Fibroblast of lung (primary cell): Measurements from ENCODE around the gene AGBL1. TPM values are rescaled to one million over a fixed set of nuclear protein-coding genes. Genes with fewer than 3 reads are reported as not detected.

Experiments used
- DNase-seq, 2 donors: peaks; one replicate each; pipeline versions ENCODE4 v3.0.0 to v3.0.0-alpha.2; 2010; ENCODE audit warnings: low read depth in 2 of 2
- H2AFZ ChIP-seq: 2 replicates; pipeline ENCODE4 v1.5.1; 2012; ENCODE audit warnings: low read length, control low read depth, inconsistent platforms
- H3K27ac ChIP-seq: 2 replicates; pipeline ENCODE4 v1.5.1; 2011; ENCODE audit warnings: low read length, control low read depth; ENCODE audit not compliant: insufficient read depth
- H3K27me3 ChIP-seq: 2 replicates; pipeline ENCODE4 v1.5.1; 2011; ENCODE audit warnings: mild to moderate bottlenecking, low read length; ENCODE audit not compliant: control insufficient read depth, insufficient read depth
- H3K36me3 ChIP-seq: 2 replicates; pipeline ENCODE4 v1.5.1; 2011; ENCODE audit warnings: low read length; ENCODE audit not compliant: control insufficient read depth, insufficient read depth
- H3K4me1 ChIP-seq: 2 replicates; pipeline ENCODE4 v1.5.1; 2011; ENCODE audit warnings: low read length; ENCODE audit not compliant: control insufficient read depth, insufficient read depth; ENCODE audit errors: extremely low read depth
- H3K4me2 ChIP-seq: 2 replicates; pipeline ENCODE4 v1.5.1; 2011; ENCODE audit warnings: low read length, control low read depth; ENCODE audit not compliant: insufficient read depth; ENCODE audit errors: extremely low read depth
- H3K4me3 ChIP-seq, 4 experiments: fragments of 200-600 bp in 1 of 4; sonication (generic) in 1 of 4; replicated peaks in 1 of 4; 2 replicates each; pipeline ENCODE4 v1.5.1; 2011 to 2016; ENCODE audit warnings: low read length in 4 of 4, low read depth in 3 of 4, mild to moderate bottlenecking in 3 of 4, control low read depth in 2 of 4, inconsistent platforms in 1 of 4, mixed read lengths in 1 of 4; ENCODE audit not compliant: insufficient read depth in 1 of 4; ENCODE audit errors: control extremely low read depth in 1 of 4
- H3K79me2 ChIP-seq: 2 replicates; pipeline ENCODE4 v1.5.1; 2012; ENCODE audit warnings: mild to moderate bottlenecking, low read length, inconsistent platforms; ENCODE audit not compliant: control insufficient read depth, insufficient read depth
- H3K9ac ChIP-seq: 2 replicates; pipeline ENCODE4 v1.5.1; 2011; ENCODE audit warnings: mild to moderate bottlenecking, low read length, control low read depth; ENCODE audit not compliant: insufficient read depth
- H3K9me3 ChIP-seq: 2 replicates; pipeline ENCODE4 v1.5.1; 2012; ENCODE audit warnings: low read depth, low read length; ENCODE audit not compliant: control insufficient read depth, insufficient read depth
- H4K20me1 ChIP-seq: 2 replicates; pipeline ENCODE4 v1.5.1; 2011; ENCODE audit warnings: low read length; ENCODE audit not compliant: control insufficient read depth, insufficient read depth; ENCODE audit errors: extremely low read depth
- CTCF ChIP-seq, 2 donors: IDR thresholded peaks in 1 of 2; conservative IDR thresholded peaks in 1 of 2; 1 replicate in 1 of 2; 2 replicates in 1 of 2; pipeline ENCODE4 v1.5.1; 2011 to 2012; ENCODE audit warnings: low read length in 2 of 2, control low read depth in 1 of 2, inconsistent platforms in 1 of 2, low read depth in 1 of 2, mild to moderate bottlenecking in 1 of 2
- EZH2 ChIP-seq: IDR thresholded peaks from 2 replicates; pipeline ENCODE4 v1.5.1; 2012; ENCODE audit warnings: low read length, control low read depth, mild to moderate bottlenecking; ENCODE audit errors: missing control alignments
- polyA plus RNA-seq, 2 donors: library from polyadenylated mRNA; depleted of rRNA in 1 of 2; stranded (reverse) in 1 of 2; unstranded in 1 of 2; fragments of >200 nt; gene quantifications; 2 replicates each; pipeline ENCODE4 v1.2.1, GENCODE V29; 2011 to 2012; ENCODE audit warnings: missing spikeins in 1 of 2
- total RNA-seq: library from RNA; depleted of rRNA; stranded (reverse); fragments of >200 nt; gene quantifications from 2 replicates; pipeline ENCODE4 v1.2.1, GENCODE V29; 2014

Gene AGBL1
- total and polyA plus RNA-seq, 2 donors (not counting 1 experiment from before 2014, with no cell fraction given), result not detected

GRCh38 chr15:86685263-86685662 is 605.6 kb downstream of the AGBL1 start:
- TF ChIP-seq EZH2 (no peak), CTCF (conservative IDR thresholded peaks at IDR 0.05 in 1 of 2, IDR thresholded peaks at IDR 0.05 in 1 of 2; ENCODE audit: low read depth in 1 of 2, low read length in 2 of 2) (no peak)
- Histone ChIP-seq H3K4me3 (no peak overlapping the region), H3K36me3 (no peaks in the 10 kb centered on the region), H3K9me3 (no peaks in the 10 kb centered on the region), H3K4me2 (no peak overlapping the region), H3K27me3 (no peaks in the 10 kb centered on the region), H4K20me1 (no peaks in the 10 kb centered on the region), H3K79me2 (no peaks in the 10 kb centered on the region), H3K9ac (no peak overlapping the region), H2AFZ (no peak overlapping the region), H3K27ac (no peak overlapping the region), H3K4me1 (no peaks in the 10 kb centered on the region)
- no peak for DNase-seq

- no peaks in the 10 kb centered on the region for H4K20me1 ChIP-seq
- no peak overlapping the region for H3K9ac ChIP-seq
- TF ChIP-seq CTCF (conservative IDR thresholded peaks at IDR 0.05 in 1 of 2, IDR thresholded peaks at IDR 0.05 in 1 of 2; ENCODE audit: low read depth in 1 of 2, low read length in 2 of 2), result no peak
- no peak for TF ChIP-seq EZH2
- H3K79me2 ChIP-seq, result no peaks in the 10 kb centered on the region
- H3K27ac ChIP-seq, result no peak overlapping the region
- no peak overlapping the region for H3K4me2 ChIP-seq
- no peaks in the 10 kb centered on the region for H3K4me1 ChIP-seq
- no peak for DNase-seq
- H3K36me3 ChIP-seq, result no peaks in the 10 kb centered on the region
- no peaks in the 10 kb centered on the region for H3K9me3 ChIP-seq
- H3K27me3 ChIP-seq, result no peaks in the 10 kb centered on the region
- H3K4me3 ChIP-seq, result no peak overlapping the region
- no peak overlapping the region for H2AFZ ChIP-seq
These were observed 609.3 kb downstream of the AGBL1 start for GRCh38 chr15:86689006-86689405.

GRCh38 chr15:86690566-86690965 is 610.9 kb downstream of the AGBL1 start:
- no peaks in the 10 kb centered on the region for H3K9me3 ChIP-seq
- H3K36me3 ChIP-seq, result no peaks in the 10 kb centered on the region
- no peaks in the 10 kb centered on the region for H3K79me2 ChIP-seq
- no peaks in the 10 kb centered on the region for H4K20me1 ChIP-seq
- no peaks in the 10 kb centered on the region for H3K4me1 ChIP-seq
- H3K27ac ChIP-seq, result no peak overlapping the region
- no peak overlapping the region for H3K9ac ChIP-seq
- no peak overlapping the region for H3K4me2 ChIP-seq
- no peaks in the 10 kb centered on the region for H3K27me3 ChIP-seq
- DNase-seq, result peak in 1 of 2 donors; percentile 47
- TF ChIP-seq CTCF (conservative IDR thresholded peaks at IDR 0.05 in 1 of 2, IDR thresholded peaks at IDR 0.05 in 1 of 2; ENCODE audit: low read depth in 1 of 2, low read length in 2 of 2) (no peak), EZH2 (no peak)
- no peak overlapping the region for H3K4me3 ChIP-seq
- H2AFZ ChIP-seq, result no peak overlapping the region
